HTERT RPE-1 (cell line): ENCODE data around the gene GABRR1.
"Not testable (repeated sequence)": the region's sequence is repeated elsewhere in the genome, so short reads cannot be mapped to it uniquely, and the experiment has no call there.

Source experiments
- in situ Hi-C: fragments of 300-500 bp; cut with MboI; formaldehyde crosslinking; loops from 4 replicates; pipeline ENCODE4 v1.14.3; 2020; ENCODE audit warnings: low sequenced_read_pairs

Gene GABRR1

DNA sequence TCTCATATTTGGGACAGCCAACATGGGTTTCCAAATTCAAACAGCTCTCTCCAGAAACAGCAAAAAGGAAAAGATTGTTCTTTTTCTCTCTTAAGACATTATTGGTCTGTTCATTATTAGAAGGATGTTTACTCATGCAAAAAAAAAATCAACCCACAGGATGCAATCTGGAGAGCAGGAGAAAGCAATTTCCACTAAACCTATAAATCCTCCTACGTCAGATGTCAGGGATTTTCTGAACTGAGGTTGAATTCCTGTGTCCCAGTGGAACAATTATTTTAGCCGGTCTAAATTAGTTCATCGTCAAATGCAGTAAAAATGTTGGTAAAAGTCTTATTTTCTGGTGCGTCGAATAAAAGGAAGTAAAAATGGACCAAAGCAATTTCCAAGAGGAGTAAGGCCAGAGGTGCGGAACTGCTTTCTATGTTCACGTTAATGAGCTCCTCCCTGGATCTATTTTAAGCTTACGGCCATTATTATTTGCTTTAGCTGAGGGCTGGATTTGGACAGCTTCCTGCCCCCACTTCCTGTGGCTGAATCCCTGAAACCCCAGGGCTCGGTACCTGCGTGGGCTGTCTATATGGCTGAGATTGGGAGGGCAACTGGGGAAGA is at the start of gene GABRR1:
Gene GABRR1, minus strand, starts transcription at position 60 of the 612 bp plus-strand sequence. Its CDS starts 36 bp downstream, at position 24.
- in situ Hi-C loops, result no loop called here

GRCh38 chr6:89264296-89264695 is 47.1 kb upstream of the GABRR1 start:
- in situ Hi-C loops, result no loop called here

DNA sequence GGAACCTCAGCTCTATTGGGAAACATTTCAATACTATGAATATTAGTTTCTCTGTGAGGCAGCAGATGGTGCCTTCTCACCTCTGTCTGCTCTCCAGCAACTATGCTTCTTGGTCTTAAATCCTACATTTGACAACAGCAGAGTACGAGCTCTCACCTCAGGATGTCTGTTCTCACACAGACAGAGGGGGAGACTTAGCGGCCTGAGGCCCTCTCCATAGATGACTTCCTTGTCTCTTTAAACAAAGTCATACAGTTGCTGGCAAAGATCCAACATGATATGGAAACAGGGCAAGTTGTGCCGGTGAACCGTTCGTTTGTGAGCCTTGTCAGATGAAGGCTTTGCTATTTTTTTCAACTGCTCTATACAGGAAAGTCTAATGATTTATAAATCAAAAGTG is 43.7 kb upstream of the GABRR1 start:
- in situ Hi-C loops, result no loop called here

- in situ Hi-C loops, result no loop called here
These were observed 43.2 kb upstream of the GABRR1 start for GRCh38 chr6:89260310-89260709.

DNA sequence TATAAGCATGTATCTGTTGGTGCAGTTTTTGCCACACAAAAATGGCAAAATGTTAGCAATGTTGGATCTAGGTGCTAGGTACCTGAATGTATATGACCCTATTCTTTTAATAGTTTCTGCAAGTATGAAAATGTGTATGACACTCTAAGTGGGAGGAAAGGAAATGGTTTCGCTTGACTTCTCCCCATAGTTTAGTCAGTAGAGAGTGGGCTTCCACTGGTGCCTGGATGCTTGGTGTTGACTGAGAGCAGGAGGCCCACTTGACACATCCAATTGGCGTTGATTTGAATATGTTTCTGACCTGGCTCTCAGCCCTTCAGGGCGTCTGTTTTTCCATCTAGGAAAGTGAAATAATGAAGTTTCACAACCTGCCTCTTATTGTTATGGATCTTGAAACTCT is 41.8 kb upstream of the GABRR1 start:
- in situ Hi-C loops, result no loop called here

- in situ Hi-C loops, result no loop called here
These were observed 40.6 kb upstream of the GABRR1 start for GRCh38 chr6:89257781-89258180.

DNA sequence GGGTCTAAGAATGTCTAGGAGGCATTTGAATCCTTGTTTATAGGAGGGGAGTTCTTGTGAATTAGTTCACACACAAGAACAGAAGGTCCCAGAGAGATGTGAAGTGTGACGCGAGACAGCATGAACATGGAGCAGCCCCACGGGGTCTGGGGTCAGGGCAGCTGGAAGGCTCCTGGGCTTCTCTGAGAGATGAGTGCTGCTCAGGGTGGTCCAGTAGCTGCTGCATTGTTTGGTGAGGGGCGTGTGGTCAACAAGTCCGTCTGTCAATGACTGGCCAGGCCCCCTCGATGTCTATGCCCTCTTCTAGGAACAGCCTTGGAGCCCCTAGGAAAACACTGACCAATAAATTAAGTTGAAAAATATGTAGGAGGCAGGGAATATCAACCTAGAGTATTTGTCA is 40.2 kb upstream of the GABRR1 start:
- in situ Hi-C loops, result no loop called here

GRCh38 chr6:89255417-89255816 is 38.3 kb upstream of the GABRR1 start:
- in situ Hi-C loops, result no loop called here

GRCh38 chr6:89254569-89254968 is 37.4 kb upstream of the GABRR1 start:
- in situ Hi-C loops, result no loop called here

DNA sequence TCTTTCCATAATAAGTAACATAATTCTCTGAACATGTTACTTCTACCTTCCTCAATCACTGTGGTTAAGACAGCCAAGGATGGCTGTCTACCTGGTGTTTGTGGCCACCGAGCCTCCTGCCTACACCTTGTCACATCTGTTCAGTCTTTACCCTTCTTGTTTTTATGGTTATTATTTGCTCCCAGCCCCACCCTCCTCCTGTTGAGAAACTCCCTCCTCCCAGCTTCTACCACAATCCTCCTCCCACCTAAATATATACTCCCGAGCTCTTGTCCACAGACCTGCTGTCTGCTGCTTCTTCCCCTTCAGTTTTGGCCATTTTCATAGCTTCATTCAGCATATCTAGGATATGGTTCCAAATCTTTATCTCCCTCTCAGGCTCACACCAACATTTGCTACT is 35.7 kb upstream of the GABRR1 start:
- in situ Hi-C loops, result no loop called here

GRCh38 chr6:89251976-89252375 is 34.8 kb upstream of the GABRR1 start:
- in situ Hi-C loops, result no loop called here

- in situ Hi-C loops, result no loop called here
These were observed 34.0 kb upstream of the GABRR1 start for GRCh38 chr6:89251170-89251569.

GRCh38 chr6:89250239-89250638 is 33.1 kb upstream of the GABRR1 start:
- in situ Hi-C loops, result no loop called here

DNA sequence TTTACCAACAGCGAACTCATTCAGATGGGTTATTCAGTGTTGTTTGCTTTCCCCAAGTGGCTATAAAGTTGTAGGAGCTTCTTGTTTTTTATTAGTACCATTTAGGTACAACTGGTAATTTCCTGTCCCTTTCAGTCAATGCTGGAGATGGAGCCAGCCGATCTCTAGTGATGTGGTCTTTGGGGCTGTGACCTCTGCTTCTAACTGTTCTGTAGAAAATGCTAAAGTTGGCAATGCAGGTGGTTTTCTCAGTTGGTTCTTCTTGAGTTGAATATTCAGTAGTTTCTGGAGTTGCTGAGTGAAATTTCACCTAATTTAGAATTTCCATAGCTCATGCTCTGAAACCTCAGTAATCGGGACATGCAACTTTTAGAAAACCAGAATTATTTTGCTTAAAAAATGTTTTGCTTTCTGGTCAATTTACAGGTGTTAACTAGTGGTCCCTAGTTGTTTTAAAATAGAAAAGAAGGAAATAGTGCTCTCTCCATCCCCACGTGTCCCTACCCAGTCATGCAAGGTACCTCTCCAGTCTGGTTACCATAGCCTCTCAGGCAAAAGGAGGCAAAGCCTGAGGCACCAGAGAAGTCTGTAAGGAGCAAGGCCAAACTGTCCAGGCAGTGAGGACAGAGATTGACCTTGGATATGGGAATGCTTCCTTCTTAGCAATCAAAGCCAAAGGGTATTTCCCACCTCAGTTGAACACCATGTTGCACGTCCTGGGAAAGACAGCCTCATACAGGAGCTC is 27.3 kb upstream of the GABRR1 start:
- in situ Hi-C loops, result no loop called here

DNA sequence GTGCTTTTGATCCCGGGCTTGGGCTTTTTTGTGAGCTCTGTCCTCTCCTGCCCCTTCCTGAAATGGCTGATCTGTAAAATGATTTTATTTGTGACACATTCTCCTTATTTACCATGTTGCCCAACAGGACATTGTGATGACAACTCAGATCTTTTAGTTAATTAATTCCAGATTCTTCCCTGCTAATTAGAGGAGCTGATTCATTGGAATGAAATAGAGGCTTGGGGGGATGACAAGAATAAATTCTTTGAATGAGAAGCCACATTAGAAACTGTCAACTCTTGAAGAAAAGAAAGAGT is 26.1 kb upstream of the GABRR1 start:
- in situ Hi-C loops, result no loop called here

- in situ Hi-C loops, result no loop called here
These were observed 25.6 kb upstream of the GABRR1 start for GRCh38 chr6:89242574-89243330.

- in situ Hi-C loops, result no loop called here
These were observed 22.2 kb upstream of the GABRR1 start for GRCh38 chr6:89239338-89239737.

DNA sequence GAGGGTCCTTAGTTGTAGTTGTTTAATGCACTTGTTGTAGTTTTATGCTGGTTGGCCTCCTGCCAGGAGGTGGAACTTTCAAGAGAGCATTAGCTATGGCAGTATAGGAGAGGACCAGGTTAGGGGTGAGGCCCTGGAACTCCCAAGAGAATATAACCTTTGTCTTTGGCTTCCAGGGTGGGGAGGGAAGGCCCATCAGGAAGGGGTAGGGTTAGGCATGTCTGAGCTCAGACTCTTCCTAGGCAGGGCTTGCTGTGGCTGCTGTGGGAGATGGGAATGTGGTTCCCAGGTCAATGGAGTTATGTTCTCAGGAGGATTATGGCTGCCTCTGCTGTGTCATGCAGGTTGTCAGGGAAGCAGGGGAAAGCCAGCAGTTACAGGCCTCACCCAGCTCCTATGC is 20.0 kb upstream of the GABRR1 start:
- in situ Hi-C loops, result no loop called here

- in situ Hi-C loops, result not testable (repeated sequence)
These were observed 16.4 kb upstream of the GABRR1 start for GRCh38 chr6:89233605-89234004.

GRCh38 chr6:89222712-89223039 is 5.5 kb upstream of the GABRR1 start:
- in situ Hi-C loops, result no loop called here

DNA sequence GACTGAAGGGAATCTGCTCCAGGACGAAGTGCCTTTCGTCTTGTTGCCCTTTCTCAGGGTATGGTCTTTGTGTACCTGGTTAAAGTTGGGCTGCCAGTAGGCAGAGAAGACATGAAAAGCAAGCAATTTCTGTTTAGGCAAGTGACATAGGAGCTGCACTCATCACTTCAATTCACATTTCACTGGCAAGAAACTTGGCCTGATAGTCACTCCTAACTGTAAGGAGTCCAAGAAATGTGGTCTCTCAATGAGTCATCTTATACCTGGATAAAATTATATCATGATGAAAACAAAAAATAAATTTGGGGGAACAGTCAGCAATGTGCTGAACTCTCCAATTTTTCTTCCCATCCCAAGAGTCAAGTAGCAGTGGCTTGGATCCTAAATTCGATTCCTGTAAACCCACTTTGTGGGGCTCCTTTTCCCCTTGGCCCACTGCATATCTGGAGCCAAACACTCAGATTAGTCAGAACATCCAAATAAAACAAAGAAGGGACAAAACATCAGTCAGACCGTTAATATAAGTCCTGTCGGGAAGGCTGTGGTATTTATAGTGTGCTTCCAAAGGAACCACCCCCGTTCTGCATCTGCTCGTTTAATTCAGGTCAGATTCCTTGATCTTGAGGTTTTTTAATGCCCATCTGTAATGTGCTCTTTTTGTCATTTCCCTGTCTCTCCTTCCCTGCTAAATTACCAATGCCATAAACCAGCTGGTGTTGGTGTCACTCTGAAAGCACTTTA is 5.0 kb upstream of the GABRR1 start:
- in situ Hi-C loops, result no loop called here

DNA sequence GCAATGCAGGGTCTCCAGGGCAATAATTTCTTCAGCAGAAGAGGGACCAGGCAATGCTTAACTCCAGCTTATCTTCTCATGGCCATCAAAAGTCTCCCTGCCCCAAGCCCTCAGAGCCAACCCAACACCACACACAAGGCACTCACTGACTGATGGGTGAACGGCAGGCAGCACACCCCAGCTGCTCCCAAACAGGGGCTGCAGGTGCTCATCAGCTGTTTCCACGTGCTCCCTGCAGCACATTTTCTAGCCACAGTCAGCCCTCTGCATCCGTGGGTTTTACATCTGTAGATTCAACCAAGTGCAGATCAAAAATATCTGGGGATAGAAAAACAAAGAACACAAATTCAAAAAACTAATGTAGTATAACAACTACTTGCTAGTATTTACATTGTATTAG is 4.0 kb upstream of the GABRR1 start:
- in situ Hi-C loops, result no loop called here
